HepG2 (cell line): ENCODE measurements around the gene BZW1. TPM values are rescaled to one million over a fixed set of nuclear protein-coding genes. Genes with fewer than 3 reads are reported as not detected.

Source experiments
- ATAC-seq: fragments of 200-7000 bp; cut with Tn5 transposase; 3 replicates; pipeline ENCODE4 v1.9.1; 2020; ENCODE audit warnings: mild to moderate bottlenecking, moderate library complexity
- BruUV-seq: library from RNA; stranded (reverse); fragments of 400-500 nt; replicated peaks from 2 replicates; lab custom pipeline; 2021; lab: Mats Ljungman, UMichigan
- CTCF ChIA-PET: fragments of 300-600 bp; formaldehyde crosslinking; extraction: SDS; loops from one replicate; lab custom pipeline; 2021; ENCODE audit warnings: low total read pairs, inconsistent platforms, low intra/inter-chr PET ratio; lab: Yijun Ruan, JAX
- POLR2A ChIA-PET: fragments of 350-600 bp; sonication (Branson Sonifier 250); formaldehyde crosslinking; loops from one replicate; lab custom pipeline; 2020; ENCODE audit warnings: antibody characterized with exemption, inconsistent platforms; lab: Yijun Ruan, JAX
- DNase-seq: peaks from one replicate; pipeline ENCODE4 v3.0.0-alpha.2; 2015; ENCODE audit warnings: low spot score
- FAIRE-seq: peaks from 3 replicates; lab custom pipeline; 2011; peaks lifted over from hg19 to GRCh38; lab: Jason Lieb, UNC
- H2AFZ ChIP-seq: one replicate; pipeline ENCODE4 v1.6.1; 2011; ENCODE audit warnings: low read length, inconsistent platforms
- H3K27ac ChIP-seq: fragments of 300-600 bp; 3 replicates; pipeline ENCODE4 v1.8.0; 2011; ENCODE audit warnings: mixed run types, mild to moderate bottlenecking, mixed read lengths, low read length, inconsistent platforms; ENCODE audit not compliant: insufficient read depth; ENCODE audit errors: extremely low read length
- H3K27me3 ChIP-seq, 2 experiments: fragments of 200-600 bp in 1 of 2; 2 replicates in 1 of 2; 3 replicates in 1 of 2; pipeline versions ENCODE4 v1.6.0 to v1.8.0; 2011; ENCODE audit warnings: low read length in 2 of 2, mild to moderate bottlenecking in 2 of 2, moderate library complexity in 2 of 2, inconsistent platforms in 1 of 2; ENCODE audit not compliant: insufficient read depth in 2 of 2, control insufficient read depth in 1 of 2
- H3K36me3 ChIP-seq, 2 experiments: fragments of 200-600 bp in 1 of 2; replicated peaks in 1 of 2; 2 replicates in 1 of 2; 3 replicates in 1 of 2; pipeline versions ENCODE4 v1.5.1 to v1.8.0; 2011; ENCODE audit warnings: low read length in 2 of 2, inconsistent platforms in 1 of 2; ENCODE audit not compliant: insufficient read depth in 2 of 2, control insufficient read depth in 1 of 2
- H3K4me1 ChIP-seq: 2 replicates; pipeline ENCODE4 v1.5.1; 2012; ENCODE audit warnings: low read length, inconsistent platforms; ENCODE audit not compliant: insufficient read depth
- H3K4me2 ChIP-seq: 2 replicates; pipeline ENCODE4 v1.6.0; 2011; ENCODE audit warnings: low read depth, low read length, inconsistent platforms
- H3K4me3 ChIP-seq, 3 experiments: fragments of 200-600 bp in 1 of 3; sonication (generic), shearing (Covaris generic) in 1 of 3; replicated peaks in 1 of 3; 2 replicates each; pipeline ENCODE4 v1.5.1; 2011 to 2016; ENCODE audit warnings: low read length in 3 of 3, inconsistent platforms in 2 of 3, low read depth in 2 of 3, mild to moderate bottlenecking in 2 of 3, control low read depth in 1 of 3, mixed read lengths in 1 of 3; ENCODE audit not compliant: insufficient read depth in 1 of 3
- H3K79me2 ChIP-seq: one replicate; pipeline ENCODE4 v1.6.1; 2011; ENCODE audit warnings: low read length, inconsistent platforms; ENCODE audit not compliant: insufficient read depth
- H3K9ac ChIP-seq: 2 replicates; pipeline ENCODE4 v1.6.0; 2011; ENCODE audit warnings: mild to moderate bottlenecking, low read depth, low read length, inconsistent platforms; ENCODE audit not compliant: insufficient read depth
- H3K9me3 ChIP-seq: 2 replicates; pipeline ENCODE4 v1.5.1; 2012; ENCODE audit warnings: mild to moderate bottlenecking, low read length
- H4K20me1 ChIP-seq: 2 replicates; pipeline ENCODE4 v1.6.0; 2011; ENCODE audit warnings: inconsistent platforms, mild to moderate bottlenecking, low read length, moderate library complexity; ENCODE audit not compliant: insufficient read depth
- CCAR2 ChIP-seq: fragments of 200-400 bp; formaldehyde crosslinking; optimal IDR thresholded peaks from 2 replicates; pipeline ENCODE3; 2018; ENCODE audit warnings: low read depth, mild to moderate bottlenecking, low read length, moderate library complexity
- ELK4 ChIP-seq: sonication (generic); formaldehyde crosslinking; IDR thresholded peaks from 2 replicates; pipeline ENCODE4 v1.9.0; 2021; ENCODE audit warnings: missing genetic modification reagents, borderline replicate concordance
- IKZF5 ChIP-seq: IDR thresholded peaks from 2 replicates; pipeline ENCODE4 v1.6.1; 2018; ENCODE audit warnings: missing genetic modification reagents, mild to moderate bottlenecking, missing compliant biosample characterization
- JDP2 ChIP-seq: sonication (generic); formaldehyde crosslinking; IDR thresholded peaks from 2 replicates; pipeline ENCODE4 v1.8.1; 2022; ENCODE audit warnings: missing genetic modification reagents, borderline replicate concordance
- ZBTB21 ChIP-seq: sonication (generic); formaldehyde crosslinking; IDR thresholded peaks from 2 replicates; pipeline ENCODE4 v1.4.0; 2020; ENCODE audit warnings: missing genetic modification reagents
- ZBTB49 ChIP-seq: sonication (generic); formaldehyde crosslinking; IDR thresholded peaks from 2 replicates; pipeline ENCODE4 v1.4.0; 2020; ENCODE audit warnings: missing genetic modification reagents, borderline replicate concordance
- ZMYM2 ChIP-seq: sonication (generic); formaldehyde crosslinking; IDR thresholded peaks from 2 replicates; pipeline ENCODE4 v1.8.0; 2022; ENCODE audit warnings: mild to moderate bottlenecking, missing genetic modification reagents
- ZMYM3 ChIP-seq: sonication (generic); formaldehyde crosslinking; IDR thresholded peaks from 2 replicates; pipeline ENCODE4 v1.5.1; 2020; ENCODE audit warnings: mild to moderate bottlenecking, missing genetic modification reagents
- ZNF263 ChIP-seq: sonication (generic); formaldehyde crosslinking; IDR thresholded peaks from 2 replicates; pipeline ENCODE4 v1.4.0; 2020; ENCODE audit warnings: missing genetic modification reagents
- ZNF605 ChIP-seq: sonication (generic); formaldehyde crosslinking; IDR thresholded peaks from 2 replicates; pipeline ENCODE4 v1.8.0; 2022; ENCODE audit warnings: mild to moderate bottlenecking, missing genetic modification reagents
- ZNF782 ChIP-seq: sonication (generic); formaldehyde crosslinking; IDR thresholded peaks from 2 replicates; pipeline ENCODE4 v1.4.0; 2020; ENCODE audit warnings: missing genetic modification reagents, mild to moderate bottlenecking, borderline replicate concordance
- WGBS: methylation state at CpG from one replicate; pipeline ENCODE4 v1.1.6; 2017; ENCODE audit warnings: low lambda C conversion rate; 5-methylcytosine and 5-hydroxymethylcytosine counted together
- in situ Hi-C: cut with HindIII; loops from 2 replicates; pipeline ENCODE4 v1.10.0; 2017; ENCODE audit warnings: low pct_unique_long_range_greater_than_20kb; ENCODE audit not compliant: extremely low pct_ligation_motif_present
- intact Hi-C: fragments of 100-400 bp; cut with micrococcal nuclease; formaldehyde crosslinking; loops from one replicate; pipeline ENCODE4 v1.10.0; 2022; ENCODE audit not compliant: unreplicated experiment
- polyA plus RNA-seq, 8 experiments: library from polyadenylated mRNA; depleted of rRNA in 3 of 8; stranded (reverse) in 7 of 8; unstranded in 1 of 8; fragments of >200 nt; fragmentation: Illumina TruSeq in 4 of 8; extraction: Trizol in 4 of 8; gene quantifications; 2 replicates each; pipeline versions ENCODE4 v1.2.1 to v1.2.3, GENCODE V29; 2011 to 2016; ENCODE audit warnings: low read depth in 4 of 8, missing spikeins in 1 of 8, mixed read lengths in 1 of 8; ENCODE audit not compliant: insufficient read depth in 1 of 8
- total RNA-seq, 5 experiments: library from RNA; depleted of rRNA; stranded (reverse); fragments of >200 nt; fragmentation: Illumina TruSeq; extraction: Trizol; gene quantifications; 2 replicates each; pipeline ENCODE4 v1.2.3, GENCODE V29; 2016; ENCODE audit warnings: low read depth in 1 of 5

The BZW1 gene
- total and polyA plus RNA-seq, 2 of the 13 experiments (the other 11 are each of a cell fraction or from before 2014, with no cell fraction given), result 106 to 384 TPM

- CTCF ChIA-PET, result no interaction called here
- H3K36me3 ChIP-seq, result no peaks in the 10 kb centered on the region
Measured at GRCh38 chr2:200779214-200779613, 32.5 kb upstream of the BZW1 start.

More at GRCh38 chr2:200779214-200779613, 32.5 kb upstream of the BZW1 start:
- no peaks in the 10 kb centered on the region for H4K20me1 ChIP-seq
- intact Hi-C loops (no loop called here), in situ Hi-C loops (no loop called here)
- no peak overlapping the region for H2AFZ ChIP-seq
- H3K9me3 ChIP-seq, result no peaks in the 10 kb centered on the region
- BruUV-seq, result no TSS peak
- H3K27ac ChIP-seq, result no peak overlapping the region
- no peak for DNase-seq
- no peak overlapping the region for H3K4me3 ChIP-seq
- peaks cover 30% of the 10 kb centered on the region for H3K4me1 ChIP-seq
- 66% methylated on average over 2 of the region's 2 CpGs for WGBS
- TF ChIP-seq IKZF5 (no peak), ELK4 (CRISPR knock-in tag) (no peak), ZBTB21 (no peak), JDP2 (CRISPR knock-in tag) (no peak), ZNF782 (no peak), ZNF263 (CRISPR knock-in tag) (no peak), ZMYM3 (CRISPR knock-in tag) (no peak), ZMYM2 (no peak), CCAR2 (no peak), ZNF605 (no peak), ZBTB49 (CRISPR knock-in tag) (no peak)
- TF ChIP-seq, all 625 proteins: peak for 0
- no peak overlapping the region for H3K9ac ChIP-seq
- FAIRE-seq (no peak), ATAC-seq (no peak)
- no peaks in the 10 kb centered on the region for H3K79me2 ChIP-seq
- no peak overlapping the region for H3K4me2 ChIP-seq
- POLR2A ChIA-PET, result interaction anchor here (1.4 kb wide), 1 partner anchor 18 kb away, joined by 3 read pairs; no protein-coding TSS in a partner anchor
- H3K27me3 ChIP-seq, result no peaks in the 10 kb centered on the region; a peak in 2 of 5 replicates
